T-cell (primary cell): ENCODE results near the gene CBFA2T3. TPM values are rescaled to one million over a fixed set of nuclear protein-coding genes. Genes with fewer than 3 reads are reported as not detected.

Experiments
- ATAC-seq, 4 experiments: fragments of 200-7000 bp in 3 of 4; fragments of 150-1000 bp in 1 of 4; cut with Tn5 transposase; replicated peaks in 1 of 4; 1 replicate in 3 of 4; 2 replicates in 1 of 4; pipeline ENCODE4 v1.10.0; 2021; ENCODE audit warnings: moderate library complexity in 3 of 4, mild to moderate bottlenecking in 2 of 4, moderate number of reproducible peaks in 1 of 4
- CTCF ChIA-PET, 2 donors: fragments of 300-600 bp; sonication (Branson Sonifier 250); formaldehyde crosslinking; loops; one replicate each; lab custom pipeline; 2022; ENCODE audit warnings: antibody characterized with exemption in 2 of 2; lab: Charles Lee
- POLR2A ChIA-PET, 2 donors: fragments of 300-600 bp; sonication (Branson Sonifier 250); formaldehyde crosslinking; loops; one replicate each; lab custom pipeline; 2022; ENCODE audit warnings: antibody characterized with exemption in 2 of 2; lab: Charles Lee
- DNase-seq, 35 experiments: peaks; one replicate each; pipeline versions ENCODE4 v3.0.0 to v3.0.0-alpha.2; 2013 to 2023
- H3K27ac ChIP-seq: one replicate; pipeline ENCODE4 v1.5.1; 2013; ENCODE audit warnings: low read length
- H3K27me3 ChIP-seq, 2 experiments: replicated peaks in 1 of 2; 1 replicate in 1 of 2; 2 replicates in 1 of 2; pipeline versions ENCODE4 v1.6.1 to v1.7.0; 2013; ENCODE audit warnings: low read length in 1 of 2, mixed read lengths in 1 of 2; ENCODE audit not compliant: control insufficient read depth in 2 of 2, insufficient read depth in 2 of 2; ENCODE audit errors: extremely low read depth in 1 of 2
- H3K36me3 ChIP-seq, 2 donors: 1 replicate in 1 of 2; 2 replicates in 1 of 2; pipeline versions ENCODE4 v1.6.1 to v1.7.0; 2013; ENCODE audit warnings: low read length in 1 of 2; ENCODE audit not compliant: control insufficient read depth in 2 of 2, insufficient read depth in 1 of 2; ENCODE audit errors: extremely low read depth in 1 of 2
- H3K4me1 ChIP-seq, 2 experiments: 1 replicate in 1 of 2; 2 replicates in 1 of 2; pipeline versions ENCODE4 v1.6.1 to v1.7.0; 2013; ENCODE audit warnings: low read length in 2 of 2, mixed read lengths in 1 of 2; ENCODE audit not compliant: insufficient read depth in 2 of 2, control insufficient read depth in 1 of 2; ENCODE audit errors: extremely low read depth in 1 of 2
- H3K4me3 ChIP-seq, 2 donors: 1 replicate in 1 of 2; 2 replicates in 1 of 2; pipeline versions ENCODE4 v1.5.1 to v1.7.0; 2013; ENCODE audit warnings: mild to moderate bottlenecking in 2 of 2, low read length in 1 of 2, moderate library complexity in 1 of 2; ENCODE audit not compliant: control insufficient read depth in 1 of 2; ENCODE audit errors: extremely low read depth in 1 of 2
- H3K9me3 ChIP-seq: 2 replicates; pipeline ENCODE4 v1.7.0; 2013
- H3K27ac Mint-ChIP-seq, 2 donors: one replicate each; pipeline ENCODE4 v1.8.0; 2020 to 2021; ENCODE audit warnings: mild to moderate bottlenecking in 2 of 2, mixed read lengths in 2 of 2
- H3K27me3 Mint-ChIP-seq, 2 donors: one replicate each; pipeline ENCODE4 v1.8.0; 2021 to 2022; ENCODE audit warnings: mixed read lengths in 2 of 2
- H3K36me3 Mint-ChIP-seq: one replicate; pipeline ENCODE4 v1.8.0; 2021; ENCODE audit warnings: mixed read lengths
- H3K4me1 Mint-ChIP-seq, 3 donors: one replicate each; pipeline ENCODE4 v1.8.0; 2020 to 2022; ENCODE audit warnings: mixed read lengths in 3 of 3, mild to moderate bottlenecking in 1 of 3
- H3K4me3 Mint-ChIP-seq, 3 donors: one replicate each; pipeline ENCODE4 v1.8.0; 2020 to 2022; ENCODE audit warnings: mild to moderate bottlenecking in 3 of 3, mixed read lengths in 3 of 3, moderate library complexity in 3 of 3
- H3K9me3 Mint-ChIP-seq, 3 donors: one replicate each; pipeline ENCODE4 v1.8.0; 2020 to 2022; ENCODE audit warnings: mixed read lengths in 3 of 3
- WGBS: methylation state at CpG from one replicate; pipeline ENCODE4 v1.1.5; 2013; ENCODE audit warnings: missing lambda C conversion rate; ENCODE audit not compliant: insufficient coverage; 5-methylcytosine and 5-hydroxymethylcytosine counted together
- total RNA-seq, 35 experiments: library from RNA in 6 of 35; stranded (reverse) in 6 of 35; fragments of 120-200 nt in 1 of 35; gene quantifications; one replicate each; pipeline versions ENCODE4 v1.2.1 to v1.2.4 and lab custom pipeline; 2013 to 2026

CBFA2T3 gene
- total RNA-seq, 5 donors from 2014 or later (not counting 1 experiment from before 2014, with no cell fraction given) = 2.0 to 4.0 (median 2.1) TPM

DNA sequence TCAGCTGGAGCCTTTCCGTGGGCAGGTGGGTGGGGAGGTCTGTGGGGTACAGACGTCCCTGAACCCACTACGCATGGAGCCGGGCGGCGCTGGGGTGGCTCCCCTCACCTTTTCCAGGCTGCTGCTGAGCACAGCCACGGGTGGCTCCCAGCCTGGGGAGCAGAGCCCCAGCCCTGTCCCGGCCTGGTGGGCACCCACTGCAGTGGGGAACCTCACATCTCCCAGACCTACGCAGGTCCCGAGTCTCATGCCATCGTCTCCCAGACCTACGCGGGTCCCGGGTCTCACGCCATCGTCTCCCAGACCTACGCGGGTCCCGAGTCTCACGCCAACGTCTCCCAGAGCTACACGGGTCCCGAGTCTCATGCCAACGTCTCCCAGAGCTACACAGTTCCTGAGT lies 148.3 kb downstream of the CBFA2T3 start:
- H3K27me3 ChIP-seq = no peaks in the 10 kb centered on the region
- peaks cover under 1% of the 10 kb centered on the region for H3K36me3 Mint-ChIP-seq
- ATAC-seq = no peak
- WGBS = 87% methylated on average over 24 of the region's 24 CpGs
- H3K4me3 Mint-ChIP-seq = no peak overlapping the region
- H3K4me3 ChIP-seq = no peak overlapping the region
- H3K27me3 Mint-ChIP-seq = no peaks in the 10 kb centered on the region
- H3K9me3 ChIP-seq = no peaks in the 10 kb centered on the region
- H3K27ac Mint-ChIP-seq = no peak overlapping the region
- ChIA-PET CTCF (no interaction called here), POLR2A (no interaction called here)
- H3K36me3 ChIP-seq = peaks cover 4 to 7% of the 10 kb centered on the region in 2 donors
- H3K27ac ChIP-seq = no peak overlapping the region
- no peak for DNase-seq
- H3K4me1 ChIP-seq = no peaks in the 10 kb centered on the region
- no peaks in the 10 kb centered on the region for H3K4me1 Mint-ChIP-seq
- no peaks in the 10 kb centered on the region for H3K9me3 Mint-ChIP-seq

DNA sequence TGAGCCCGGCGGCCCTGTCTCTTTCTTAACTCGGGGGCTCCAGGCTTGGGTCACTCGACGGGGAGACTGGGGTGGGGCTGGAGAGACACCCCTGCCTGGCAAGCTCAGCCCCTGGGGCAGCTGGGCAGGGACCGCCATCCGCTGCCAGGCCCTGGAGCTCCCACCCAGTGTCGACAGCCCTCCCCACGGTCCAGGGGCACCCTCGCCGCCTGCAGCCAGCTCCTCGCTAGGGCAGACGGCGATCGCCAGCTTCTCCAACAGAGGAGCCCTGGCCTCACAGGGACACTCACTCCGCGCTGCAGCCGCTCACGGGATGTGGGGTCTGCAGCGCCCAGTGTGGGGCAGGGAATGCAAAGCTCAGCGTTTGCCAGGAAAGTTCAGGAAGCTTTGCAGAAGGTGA lies 149.3 kb downstream of the CBFA2T3 start:
- Histone ChIP-seq H3K27me3 (no peaks in the 10 kb centered on the region), H3K4me1 (no peaks in the 10 kb centered on the region), H3K36me3 (peaks cover 4 to 7% of the 10 kb centered on the region in 2 donors), H3K27ac (no peak overlapping the region), H3K4me3 (no peak overlapping the region), H3K9me3 (no peaks in the 10 kb centered on the region)
- no peaks in the 10 kb centered on the region for H3K9me3 Mint-ChIP-seq
- 95% methylated on average over 17 of the region's 21 CpGs for WGBS
- POLR2A ChIA-PET = no interaction called here
- H3K27ac Mint-ChIP-seq = no peak overlapping the region
- H3K27me3 Mint-ChIP-seq = no peaks in the 10 kb centered on the region
- no peaks in the 10 kb centered on the region for H3K36me3 Mint-ChIP-seq
- DNase-seq (no peak), ATAC-seq (no peak)
- no peaks in the 10 kb centered on the region for H3K4me1 Mint-ChIP-seq
- CTCF ChIA-PET = no interaction called here
- no peak overlapping the region for H3K4me3 Mint-ChIP-seq

- WGBS = 96% methylated on average over 22 of the region's 26 CpGs
Observed at GRCh38 chr16:88826070-88826840, 150.8 kb downstream of the CBFA2T3 start.

GRCh38 chr16:88825146-88825545 lies 151.9 kb downstream of the CBFA2T3 start:
- ChIA-PET CTCF (no interaction called here), POLR2A (no interaction called here)
- H3K27me3 Mint-ChIP-seq = no peaks in the 10 kb centered on the region
- Histone ChIP-seq H3K36me3 (peaks cover 15 to 20% of the 10 kb centered on the region in 2 donors), H3K4me3 (no peak overlapping the region), H3K9me3 (no peaks in the 10 kb centered on the region), H3K27ac (no peak overlapping the region), H3K4me1 (no peaks in the 10 kb centered on the region), H3K27me3 (no peaks in the 10 kb centered on the region)
- no peak for ATAC-seq
- H3K9me3 Mint-ChIP-seq = no peaks in the 10 kb centered on the region
- no peaks in the 10 kb centered on the region for H3K4me1 Mint-ChIP-seq
- no peak overlapping the region for H3K27ac Mint-ChIP-seq
- no peak for DNase-seq
- WGBS = 97% methylated on average over 6 of the region's 12 CpGs
- H3K36me3 Mint-ChIP-seq = no peaks in the 10 kb centered on the region
- H3K4me3 Mint-ChIP-seq = no peak overlapping the region

More at GRCh38 chr16:88826070-88826840, 150.8 kb downstream of the CBFA2T3 start:
- Histone ChIP-seq H3K4me1 (no peaks in the 10 kb centered on the region), H3K9me3 (no peaks in the 10 kb centered on the region), H3K4me3 (no peak overlapping the region), H3K27me3 (no peaks in the 10 kb centered on the region), H3K36me3 (peaks cover 14 to 15% of the 10 kb centered on the region in 2 donors), H3K27ac (no peak overlapping the region)
- no peak for ATAC-seq
- H3K27ac Mint-ChIP-seq = no peak overlapping the region
- H3K9me3 Mint-ChIP-seq = no peaks in the 10 kb centered on the region
- POLR2A ChIA-PET = no interaction called here
- no peaks in the 10 kb centered on the region for H3K27me3 Mint-ChIP-seq
- CTCF ChIA-PET = no interaction called here
- H3K4me3 Mint-ChIP-seq = no peak overlapping the region
- H3K4me1 Mint-ChIP-seq = no peaks in the 10 kb centered on the region
- no peaks in the 10 kb centered on the region for H3K36me3 Mint-ChIP-seq
- DNase-seq = no peak

Other genes starting within 250 kb of the CBFA2T3 start
- gene PIEZO1, start 192.0 kb downstream of the CBFA2T3 start, total RNA-seq = 100 to 1,000 TPM; 139 to 274 (median 240) TPM
- gene CDT1, start 173.4 kb downstream of the CBFA2T3 start, total RNA-seq = 1 to 10 TPM in 4 of 5 donors, under 1 TPM in 1; 0.93 to 3.7 (median 1.5) TPM
- 100 to 1,000 TPM; 166 to 245 (median 228) TPM for gene APRT, start 165.3 kb downstream of the CBFA2T3 start, total RNA-seq
- gene GALNS, start 120.3 kb downstream of the CBFA2T3 start, total RNA-seq = 10 to 100 TPM; 47.6 to 68.4 (median 58.4) TPM
- 10 to 100 TPM; 45.6 to 61.1 (median 57.5) TPM for gene TRAPPC2L, start 120.1 kb downstream of the CBFA2T3 start, total RNA-seq
- not detected for gene PABPN1L, start 110.5 kb downstream of the CBFA2T3 start, total RNA-seq
- gene ACSF3, start 116.6 kb upstream of the CBFA2T3 start, total RNA-seq = 100 to 1,000 TPM in 1 of 5 donors, 10 to 100 TPM in 4; 70.5 to 102 (median 79.9) TPM
- under 1 TPM in 1 of 5 donors, not detected in 4; 0.19 TPM for gene CDH15, start 194.5 kb upstream of the CBFA2T3 start, total RNA-seq
- gene SLC22A31, start 223.3 kb upstream of the CBFA2T3 start, total RNA-seq = 1 to 10 TPM in 3 of 5 donors, under 1 TPM in 2; 0.49 to 2.7 (median 1.3) TPM
- 10 to 100 TPM in 3 of 5 donors, 1 to 10 TPM in 2; 6.0 to 16.3 (median 13.6) TPM for gene ZNF778, start 240.5 kb upstream of the CBFA2T3 start, total RNA-seq